Spleen (tissue), 7 donors: ENCODE data around the gene PLPP1.

Experiments
- CTCF ChIP-seq, 11 experiments: fragments of 200-600 bp in 7 of 11; fragments of 450-650 bp in 4 of 11; sonication (generic) in 4 of 11; IDR thresholded peaks in 8 of 11; conservative IDR thresholded peaks in 3 of 11; 1 replicate in 7 of 11; 2 replicates in 4 of 11; pipeline versions ENCODE4 v1.4.0 to v1.8.0; 2016 to 2021; ENCODE audit warnings: antibody characterized with exemption in 11 of 11, inconsistent platforms in 4 of 11, mild to moderate bottlenecking in 1 of 11
- POLR2AphosphoS5 ChIP-seq, 3 donors: sonication (generic); formaldehyde crosslinking; IDR thresholded peaks; one replicate each; pipeline ENCODE4 v1.5.1; 2017; ENCODE audit warnings: antibody characterized with exemption in 3 of 3
- donor health status: DM: no; HTN: no; CAD: no; lungs with moderate emphysema.
- donor health status: DM: no; HTN: no; CAD: no.
- donor health status: DM: no; HTN: no; CAD: no.

GRCh38 chr5:55441107-55441771, 93.5 kb downstream of the PLPP1 start:
- no peak for TF ChIP-seq POLR2AphosphoS5 (IDR thresholded peaks at IDR 0.05)
- no peak for TF ChIP-seq CTCF (IDR thresholded peaks at IDR 0.05 in 8 of 11, conservative IDR thresholded peaks at IDR 0.05 in 3 of 11)
